GM18868 (cell line): ENCODE measurements around the gene LINGO1.

Experiments
- ATAC-seq: cut with Tn5 transposase; IDR thresholded peaks from one replicate; pipeline ENCODE4 v1.9.1; 2021; ENCODE audit warnings: mild to moderate bottlenecking, moderate library complexity; ENCODE audit not compliant: unreplicated experiment

The LINGO1 gene, protein sequence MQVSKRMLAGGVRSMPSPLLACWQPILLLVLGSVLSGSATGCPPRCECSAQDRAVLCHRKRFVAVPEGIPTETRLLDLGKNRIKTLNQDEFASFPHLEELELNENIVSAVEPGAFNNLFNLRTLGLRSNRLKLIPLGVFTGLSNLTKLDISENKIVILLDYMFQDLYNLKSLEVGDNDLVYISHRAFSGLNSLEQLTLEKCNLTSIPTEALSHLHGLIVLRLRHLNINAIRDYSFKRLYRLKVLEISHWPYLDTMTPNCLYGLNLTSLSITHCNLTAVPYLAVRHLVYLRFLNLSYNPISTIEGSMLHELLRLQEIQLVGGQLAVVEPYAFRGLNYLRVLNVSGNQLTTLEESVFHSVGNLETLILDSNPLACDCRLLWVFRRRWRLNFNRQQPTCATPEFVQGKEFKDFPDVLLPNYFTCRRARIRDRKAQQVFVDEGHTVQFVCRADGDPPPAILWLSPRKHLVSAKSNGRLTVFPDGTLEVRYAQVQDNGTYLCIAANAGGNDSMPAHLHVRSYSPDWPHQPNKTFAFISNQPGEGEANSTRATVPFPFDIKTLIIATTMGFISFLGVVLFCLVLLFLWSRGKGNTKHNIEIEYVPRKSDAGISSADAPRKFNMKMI

DNA sequence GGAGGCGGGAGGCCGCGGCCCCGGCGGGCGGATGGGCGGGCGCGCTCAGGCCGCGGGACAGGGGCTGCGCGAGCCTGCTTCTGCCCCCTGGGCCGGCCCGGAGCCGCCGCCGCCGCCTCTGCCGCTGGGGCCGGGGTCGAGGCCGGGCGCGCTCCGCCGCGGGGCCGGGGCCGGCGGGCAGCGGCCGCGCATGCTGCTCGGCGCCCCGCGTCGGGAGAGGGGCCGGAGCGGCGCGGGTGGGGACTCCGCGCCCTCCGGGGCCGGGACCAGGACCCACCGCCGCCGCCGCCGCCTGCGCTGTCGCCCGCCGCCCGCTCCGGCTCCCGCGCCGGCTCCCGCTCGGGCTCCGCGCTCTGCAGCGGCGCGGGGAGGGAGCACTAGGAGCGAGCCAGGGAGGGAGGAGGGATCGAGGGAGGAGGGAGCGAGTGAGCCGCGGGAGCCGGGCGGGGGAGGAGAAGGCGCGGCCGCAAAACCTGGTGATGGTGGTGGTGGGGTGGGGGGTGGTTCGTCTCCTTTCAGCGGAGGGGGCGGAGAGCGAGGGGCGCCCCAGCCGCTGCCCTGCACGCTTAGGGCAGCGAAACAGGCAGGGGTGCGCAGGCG is at the start of gene LINGO1:
Gene LINGO1 (minus strand): TSS at position 379 of the 600 bp plus-strand sequence. CDS start 597 bp downstream, outside the sequence.
- ATAC-seq, result no peak

DNA sequence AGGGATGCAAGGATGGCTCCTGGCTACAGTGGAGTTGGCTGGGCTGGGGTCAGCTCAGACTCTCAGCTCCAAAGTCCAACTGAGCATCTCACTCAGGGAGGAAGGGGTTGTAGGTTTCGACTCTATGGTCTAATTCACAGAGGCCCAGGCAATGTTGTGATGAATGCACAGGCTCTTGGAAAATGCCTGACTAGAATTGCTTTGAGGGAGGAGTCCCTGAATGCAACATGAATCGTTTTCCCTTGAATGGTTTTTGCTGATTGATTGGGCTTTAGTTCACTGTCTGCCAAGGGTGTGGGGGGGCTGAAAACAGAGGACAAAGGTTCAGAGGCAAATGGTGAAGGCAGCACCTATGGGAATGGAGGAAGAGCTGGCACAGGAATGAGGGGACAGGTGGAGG is 48.6 kb upstream of the LINGO1 start:
- no peak for ATAC-seq

DNA sequence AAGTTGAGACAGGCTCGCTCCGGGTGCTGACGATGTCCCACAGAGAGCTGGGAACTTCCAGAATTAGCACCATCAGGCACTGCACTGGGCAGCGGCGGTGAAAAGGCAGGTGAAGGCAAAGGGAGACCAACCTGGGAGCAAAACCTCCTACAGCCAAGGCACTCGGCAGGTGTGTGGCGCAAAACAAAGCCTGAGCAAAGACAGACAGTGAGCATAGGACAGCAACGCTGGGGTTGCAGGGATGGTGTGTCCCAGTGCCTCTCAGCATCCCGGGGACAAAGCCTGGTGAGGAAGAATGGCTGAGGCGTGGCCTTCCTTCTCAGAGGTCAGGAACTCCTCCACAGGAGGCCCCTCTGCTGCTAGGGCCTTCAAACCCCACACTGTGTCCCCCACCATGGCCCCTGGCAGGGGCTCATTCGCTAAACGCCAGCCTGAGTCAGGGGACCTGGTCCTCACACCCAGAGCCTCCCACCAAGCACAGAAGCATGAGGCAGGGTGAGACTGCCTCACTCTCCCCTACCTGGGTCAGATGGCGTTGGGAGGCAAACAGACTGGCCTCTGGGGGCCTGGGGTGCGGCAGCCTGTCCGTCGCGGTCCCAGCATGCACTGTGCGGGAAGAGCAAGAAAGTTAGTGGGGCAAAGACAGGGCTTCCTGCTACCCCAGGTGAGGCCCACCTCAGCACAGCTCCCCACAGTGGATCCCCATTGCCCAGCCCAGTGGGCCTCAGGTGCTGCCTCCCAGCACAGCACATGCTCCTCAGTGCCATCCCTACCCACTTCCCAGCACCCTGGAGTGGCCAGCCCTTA is 44.1 kb upstream of the LINGO1 start:
- ATAC-seq, result no peak

DNA sequence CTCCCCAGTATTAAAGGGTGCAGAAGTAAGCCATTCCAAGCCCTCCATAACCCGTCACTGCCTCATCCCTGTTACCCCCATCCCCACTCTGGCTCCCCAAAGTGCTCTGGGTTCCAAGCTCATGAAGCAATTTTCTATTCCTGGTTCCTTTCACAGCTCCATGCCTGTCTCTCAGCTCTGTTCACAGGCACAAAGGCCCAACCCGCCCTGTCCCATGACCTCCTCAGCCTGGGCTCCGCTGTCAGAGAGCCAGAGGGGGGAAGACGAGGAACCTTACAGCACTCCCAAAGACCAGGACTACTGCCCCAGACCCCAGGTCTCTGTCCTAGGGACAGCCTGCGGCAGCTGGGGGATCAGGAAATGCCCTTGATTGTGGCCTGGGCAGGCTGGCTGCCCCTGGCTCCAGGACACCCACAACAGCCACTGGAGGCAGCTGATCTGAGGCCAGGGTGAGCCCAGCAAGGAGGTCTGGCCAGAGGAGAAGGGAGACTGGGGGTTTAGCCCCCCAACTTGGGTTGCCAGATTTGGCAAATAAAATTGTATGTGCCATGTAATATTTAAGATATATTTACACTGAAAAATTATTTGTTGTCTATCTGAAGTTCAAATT is 43.2 kb upstream of the LINGO1 start:
- no peak for ATAC-seq

DNA sequence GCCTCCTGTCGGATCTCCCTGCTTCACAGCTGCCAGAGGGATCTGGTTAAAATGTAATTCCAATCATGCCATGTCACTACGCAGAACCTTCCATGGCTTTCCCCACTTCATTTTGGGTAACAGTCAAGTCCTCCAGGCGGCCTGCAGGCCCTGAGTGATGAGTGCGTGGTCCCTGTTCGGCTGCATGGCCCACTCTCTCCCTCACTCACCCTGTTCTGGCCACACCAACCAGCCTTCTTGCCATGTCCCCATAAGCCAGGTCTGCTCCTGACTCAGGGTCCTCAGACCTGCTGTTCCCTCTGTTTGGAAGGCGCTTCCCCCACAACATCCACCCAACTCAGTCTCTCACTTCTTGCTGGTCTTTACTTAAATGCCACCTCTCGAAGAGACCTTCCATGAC is 41.6 kb upstream of the LINGO1 start:
- no peak for ATAC-seq

DNA sequence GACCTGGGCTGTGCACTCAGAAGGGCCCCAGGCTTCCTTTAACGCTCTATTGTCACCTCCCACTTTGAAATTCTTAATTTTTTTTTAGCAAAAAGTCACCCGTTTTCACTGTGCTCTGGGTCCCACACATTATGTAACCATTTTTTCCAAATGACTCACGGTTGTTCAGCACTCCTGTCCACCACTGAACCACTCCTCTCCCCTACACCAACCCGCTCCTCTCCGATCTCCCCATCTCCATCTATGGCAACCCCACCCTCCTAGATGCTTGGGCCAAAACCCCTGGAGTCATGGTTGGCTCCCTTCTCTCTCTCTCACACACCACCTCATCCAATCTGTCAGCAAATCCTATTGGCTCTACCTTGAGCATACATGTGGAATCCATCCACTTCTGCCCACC is 41.2 kb upstream of the LINGO1 start:
- no peak for ATAC-seq

DNA sequence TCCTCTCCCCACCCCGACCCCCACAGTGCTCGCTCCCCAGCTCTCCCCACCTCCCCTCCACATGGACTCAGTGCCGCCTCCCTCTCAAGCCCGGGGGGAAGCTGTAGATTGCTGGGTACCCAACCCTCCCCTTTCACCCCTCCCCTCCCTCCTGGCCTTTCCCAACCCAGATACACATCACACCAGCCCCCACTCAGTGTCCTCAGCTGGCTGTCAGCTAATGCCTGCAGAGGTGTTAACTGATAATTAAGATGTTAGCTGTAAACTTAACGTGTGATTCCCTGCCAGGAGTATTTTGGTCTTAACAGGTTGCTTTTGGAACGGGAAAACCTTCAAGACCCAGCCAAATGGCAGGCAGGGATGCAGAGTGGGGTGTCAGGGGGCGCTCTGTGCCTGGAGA is 39.4 kb upstream of the LINGO1 start:
- ATAC-seq, result no peak

DNA sequence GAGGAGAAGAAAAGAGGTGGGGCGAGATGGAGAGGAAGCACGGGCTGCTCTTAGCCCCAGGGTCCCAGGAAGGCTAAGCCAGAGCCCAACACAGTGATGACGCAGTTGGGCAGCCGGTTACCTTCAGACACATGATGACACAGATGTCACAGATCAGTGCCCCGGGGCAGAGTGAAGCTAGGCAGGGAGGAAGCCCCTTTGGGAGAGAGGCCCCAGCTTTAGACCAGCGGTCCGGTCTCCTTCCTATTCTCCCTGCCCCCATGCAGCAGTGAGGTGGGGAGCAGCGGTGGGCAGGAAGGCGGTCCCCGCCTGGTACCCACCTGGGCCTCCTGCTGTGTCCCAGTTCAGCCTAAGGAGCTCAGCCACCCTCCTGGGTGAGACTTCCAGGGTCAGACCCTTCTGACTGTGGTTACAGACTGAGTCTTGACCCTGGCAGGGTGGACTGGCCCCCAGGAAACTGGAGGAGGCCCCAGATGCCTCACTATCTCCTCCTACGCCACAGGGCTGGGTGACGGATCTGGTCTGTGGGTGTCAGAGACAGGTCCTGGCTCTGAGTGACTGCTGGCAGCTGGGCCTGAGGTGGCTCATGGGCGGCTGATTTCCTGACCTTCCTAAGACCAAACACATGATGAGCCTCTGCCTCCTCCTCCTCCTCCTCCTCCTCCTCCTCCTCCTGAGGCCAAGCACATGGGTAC is 38.8 kb upstream of the LINGO1 start:
- no peak for ATAC-seq

DNA sequence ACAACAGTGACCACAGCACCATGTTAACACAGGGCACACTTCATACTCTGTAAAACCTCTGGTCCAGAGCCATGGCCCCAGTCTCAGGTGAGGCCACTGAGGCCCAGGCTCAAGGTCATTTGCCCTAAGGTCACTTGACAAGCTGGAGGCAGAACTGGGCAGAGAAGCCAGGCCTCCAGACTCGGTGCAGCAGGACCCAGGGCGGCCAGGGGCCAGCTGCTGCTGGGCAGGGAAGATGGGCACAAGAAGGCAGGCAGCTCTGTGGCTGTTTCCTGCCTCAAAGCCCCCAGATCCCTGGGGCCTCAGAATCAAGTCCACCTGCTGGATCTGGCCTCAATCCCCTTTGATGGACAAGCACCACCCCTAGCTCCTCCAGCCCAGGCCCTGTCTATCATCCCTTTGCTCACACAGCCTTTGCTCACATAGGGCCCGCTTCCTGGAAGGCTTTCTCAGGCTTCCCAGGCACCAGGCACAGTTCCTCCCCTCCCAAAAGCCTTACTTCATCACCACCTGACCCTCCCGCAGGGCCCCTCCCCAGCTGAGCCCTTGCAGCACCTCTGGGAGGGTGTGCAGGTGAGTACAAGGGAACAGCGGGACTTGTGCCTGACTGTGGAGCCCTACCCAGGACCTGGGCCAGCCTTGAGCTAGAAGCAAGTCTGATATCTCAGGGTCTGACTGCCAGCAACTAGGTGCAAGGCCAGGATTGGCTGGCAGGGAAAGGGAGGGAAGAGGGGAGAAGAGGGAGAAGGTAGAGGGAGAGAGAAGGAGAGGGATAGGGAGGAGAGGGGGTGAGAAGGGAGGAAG is 38.0 kb upstream of the LINGO1 start:
- ATAC-seq, result no peak

DNA sequence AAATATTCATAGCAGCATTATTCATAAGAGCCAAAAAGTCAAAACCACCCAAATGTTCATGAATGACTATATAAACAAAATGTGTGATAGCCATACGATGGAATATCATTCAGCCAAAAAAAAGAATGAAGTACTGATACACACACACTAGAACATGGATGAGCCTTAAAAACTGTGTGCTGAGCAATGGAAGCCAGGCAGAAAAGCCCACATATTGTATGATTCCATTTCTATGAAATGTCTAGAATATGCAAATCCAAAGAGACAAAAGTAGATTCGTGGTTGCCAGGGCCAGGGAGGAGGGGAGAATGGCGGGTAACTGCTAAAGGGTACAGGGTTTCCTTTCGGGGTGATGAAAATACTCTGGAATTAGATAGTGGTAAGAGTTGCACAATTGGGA is 37.2 kb upstream of the LINGO1 start:
- no peak for ATAC-seq

DNA sequence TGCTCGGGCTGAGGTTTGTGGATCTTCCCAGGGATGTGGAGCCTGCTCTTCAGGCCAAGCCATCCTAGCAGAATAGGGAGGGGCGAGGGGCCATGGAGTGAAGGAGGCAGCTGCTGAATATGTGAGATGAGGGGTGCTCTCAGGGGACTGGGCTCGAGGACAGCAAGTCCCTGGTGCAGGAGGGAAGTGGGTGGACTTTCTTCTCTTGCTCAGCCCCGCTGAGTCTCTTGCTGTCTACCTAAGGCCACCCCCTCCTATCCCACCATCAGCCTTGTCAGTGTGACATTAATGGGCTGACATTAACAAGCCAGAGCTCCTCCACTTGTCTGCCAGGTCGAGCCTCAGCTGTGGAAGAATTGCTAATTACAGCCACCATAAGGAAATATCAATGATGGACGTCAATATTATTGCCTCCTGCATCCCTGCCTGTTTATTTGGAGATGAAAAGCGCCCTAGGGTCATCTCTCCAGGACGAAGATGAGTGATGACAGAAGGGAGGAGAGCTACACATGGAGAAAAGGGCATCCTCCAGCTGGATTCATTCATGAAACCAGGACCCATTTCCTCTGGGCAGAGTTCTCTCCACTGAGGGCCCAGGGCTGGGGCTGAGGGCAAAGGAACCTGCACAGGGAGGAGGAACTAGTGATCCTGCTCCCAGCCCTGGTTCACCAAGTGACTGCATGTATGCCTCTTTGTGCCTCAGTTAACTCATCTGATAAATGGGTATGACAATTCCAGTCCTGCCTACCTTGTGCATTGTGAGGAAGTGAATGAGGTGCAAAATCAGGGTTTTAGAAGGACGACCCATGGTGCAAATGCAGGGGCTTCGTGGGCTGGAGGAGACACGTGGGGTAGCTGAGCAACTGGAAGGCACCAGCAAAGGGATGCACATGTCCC is 34.9 kb upstream of the LINGO1 start:
- no peak for ATAC-seq

DNA sequence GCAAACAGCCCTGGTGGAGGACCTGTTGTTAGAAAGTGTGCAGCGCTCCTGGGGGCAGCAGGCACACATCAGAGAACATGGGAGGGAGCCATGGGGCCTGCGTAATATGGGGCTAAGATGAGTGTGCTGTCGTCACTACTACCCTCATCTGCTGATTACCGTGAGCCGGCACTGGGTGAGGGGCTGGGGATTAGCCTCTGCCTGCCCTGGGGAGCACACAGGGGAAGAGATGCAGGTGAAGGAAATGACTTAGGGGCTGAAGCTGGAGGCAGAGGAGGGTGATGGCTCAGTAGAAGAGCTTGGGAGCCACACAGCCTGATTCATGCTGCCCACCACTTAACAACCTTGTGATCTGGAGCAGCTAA is 33.6 kb upstream of the LINGO1 start:
- no peak for ATAC-seq

DNA sequence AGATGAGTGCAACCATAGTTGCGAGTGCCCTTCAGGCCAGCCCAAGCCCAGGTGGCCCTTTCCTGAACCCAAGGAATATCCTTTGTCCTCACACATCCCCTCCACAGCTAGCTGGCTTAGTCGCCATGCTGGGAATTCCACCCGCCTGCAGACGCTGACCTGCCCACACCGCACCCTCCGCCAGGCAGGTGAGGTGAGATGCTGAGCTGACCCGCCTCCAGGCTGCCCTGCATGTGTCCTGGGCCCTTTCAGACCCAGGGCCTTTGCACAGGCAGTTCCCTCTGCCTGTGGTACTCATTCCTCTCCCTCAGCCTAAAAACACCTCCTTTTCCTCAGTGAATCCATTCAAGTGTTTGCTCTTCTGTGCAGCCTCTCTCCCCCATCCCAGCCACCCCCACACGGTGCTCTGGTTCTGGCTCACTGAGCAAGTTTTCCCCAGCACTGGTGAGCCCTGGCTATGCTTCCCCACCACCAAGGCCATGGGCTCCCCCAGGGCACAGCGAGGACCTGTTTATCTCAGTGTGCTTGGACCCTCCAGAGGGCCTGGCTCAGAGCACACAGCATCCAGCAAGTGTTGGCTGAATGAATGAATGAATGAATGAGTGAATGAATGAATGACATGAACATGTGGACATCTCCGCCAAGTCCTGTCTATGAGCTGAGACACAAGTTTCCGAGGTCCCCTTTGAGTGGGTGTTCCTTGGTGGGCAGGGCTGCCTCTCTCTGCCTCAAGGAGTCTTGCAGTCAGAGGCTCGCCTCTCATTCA is 33.0 kb upstream of the LINGO1 start:
- ATAC-seq, result no peak

DNA sequence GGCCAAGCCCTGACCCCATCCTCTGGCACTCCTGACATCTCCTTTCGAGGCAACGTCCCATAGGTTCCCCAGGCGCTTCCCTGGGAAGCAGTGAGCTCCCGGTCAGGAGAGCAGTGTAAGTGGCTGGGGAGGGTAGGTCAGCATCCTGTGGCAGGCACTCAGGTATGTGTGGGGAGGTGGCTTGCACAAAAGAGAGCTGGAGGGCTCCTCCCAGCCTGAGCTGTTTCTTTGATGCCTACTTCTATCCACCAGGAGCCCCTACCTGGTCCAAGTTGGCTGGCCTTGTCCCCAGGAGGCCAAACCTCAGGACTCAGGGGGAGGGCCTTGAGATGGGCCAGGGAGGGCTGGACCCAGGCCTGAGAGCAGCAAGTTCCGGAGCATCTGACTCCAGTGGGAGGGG is 31.7 kb upstream of the LINGO1 start:
- no peak for ATAC-seq

DNA sequence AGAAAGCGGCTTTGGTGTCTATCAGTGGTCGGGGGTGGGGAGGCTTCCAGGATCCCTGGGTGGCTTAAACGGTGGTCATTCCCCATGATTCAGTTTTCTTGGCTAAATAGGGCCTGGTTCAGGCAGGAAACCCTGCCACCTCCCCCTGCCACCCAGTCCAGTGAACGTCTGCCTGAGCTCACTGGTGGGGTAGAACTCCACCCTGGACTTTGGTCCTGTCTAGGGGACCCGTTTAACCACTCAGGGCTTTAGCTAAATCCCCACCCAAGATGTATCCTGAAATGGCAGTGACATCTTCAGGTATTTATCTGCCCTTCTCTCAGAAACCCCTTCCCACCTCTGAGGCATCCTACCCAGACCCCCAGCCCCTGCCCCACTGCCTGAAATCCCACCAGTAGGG is 30.5 kb upstream of the LINGO1 start:
- no peak for ATAC-seq

DNA sequence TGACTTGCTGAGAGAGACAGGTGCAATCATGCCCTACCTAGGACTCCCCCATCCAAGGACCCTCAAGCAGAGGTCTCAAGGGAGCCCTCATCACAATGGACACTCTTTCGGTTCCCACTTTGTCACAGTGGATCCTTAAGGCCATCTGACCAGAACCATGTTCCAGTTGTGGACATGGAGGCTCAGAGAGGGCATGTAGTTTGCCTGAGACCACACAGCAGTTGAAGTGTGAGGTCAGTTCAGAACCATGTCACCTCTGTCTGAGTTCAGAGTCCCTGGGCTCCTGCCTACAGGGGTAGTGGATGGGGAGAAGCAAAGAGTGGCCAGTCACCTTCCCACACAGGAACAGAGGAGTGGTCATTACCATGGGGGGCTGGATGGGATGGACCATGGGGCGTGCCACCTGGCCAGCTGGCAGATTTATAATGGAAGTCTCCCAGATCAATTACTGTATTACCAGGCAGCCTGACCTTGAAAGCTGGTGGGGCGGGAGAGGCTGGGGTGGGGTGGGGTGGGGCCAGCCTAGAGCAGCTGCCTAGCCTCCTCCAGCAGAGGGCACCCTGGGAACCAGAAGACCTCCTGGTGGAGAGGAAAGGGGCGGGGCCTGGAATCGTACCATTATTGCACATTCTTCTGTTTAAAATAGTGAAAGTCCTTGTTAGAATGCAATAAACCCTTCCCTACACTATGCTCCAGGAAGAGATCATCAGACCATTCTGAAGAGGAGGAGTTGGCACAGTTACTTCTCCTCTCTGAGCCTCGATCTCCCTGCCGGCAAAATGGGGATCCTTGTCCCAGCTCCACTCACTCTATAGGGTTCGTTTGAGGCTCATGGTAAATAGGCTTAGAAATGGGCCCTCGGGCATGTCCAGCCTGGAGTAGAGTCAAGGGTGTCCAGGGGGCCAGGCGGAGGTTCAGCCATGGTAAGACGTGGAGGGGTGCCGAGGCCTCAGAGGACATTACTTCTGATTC is 26.9 kb upstream of the LINGO1 start:
- ATAC-seq, result no peak

DNA sequence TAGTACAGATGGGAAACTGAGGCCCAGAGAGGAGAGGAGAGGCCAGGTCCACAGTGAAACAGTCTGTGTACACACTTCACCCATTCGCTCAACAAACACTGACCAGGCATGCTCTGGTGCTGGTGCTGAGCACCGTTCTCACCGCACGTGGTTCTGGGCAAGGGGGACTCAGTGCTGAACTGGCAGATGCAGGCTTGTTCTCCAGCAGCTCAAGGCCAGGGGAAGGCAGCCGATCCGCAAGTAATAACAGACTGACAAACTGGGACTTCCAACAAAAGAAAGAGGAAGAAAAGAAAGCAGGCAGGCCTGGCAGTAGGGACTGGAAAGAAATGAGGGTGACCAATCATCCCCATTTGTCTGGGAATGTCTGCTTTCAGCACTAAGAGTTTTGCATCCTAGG is 25.6 kb upstream of the LINGO1 start:
- no peak for ATAC-seq
